PC-9 (cell line): ENCODE results near the gene PRM3. TPM values are rescaled to one million over a fixed set of nuclear protein-coding genes. Genes with fewer than 3 reads are reported as not detected.

Experiments used
- BruUV-seq: library from RNA; stranded (reverse); fragments of 400-500 nt; replicated peaks from 2 replicates; lab custom pipeline; 2021; lab: Mats Ljungman, UMichigan
- CTCF ChIA-PET: fragments of 300-600 bp; sonication (Branson Sonifier 250); formaldehyde crosslinking; loops from one replicate; lab custom pipeline; 2022; ENCODE audit warnings: antibody characterized with exemption; lab: Charles Lee
- POLR2A ChIA-PET: fragments of 300-600 bp; sonication (Branson Sonifier 250); formaldehyde crosslinking; loops from one replicate; lab custom pipeline; 2022; ENCODE audit warnings: antibody characterized with exemption; ENCODE audit not compliant: unreplicated experiment; lab: Charles Lee
- DNase-seq, 2 experiments: peaks; one replicate each; pipeline versions ENCODE4 v3.0.0 to v3.0.0-alpha.2; 2015 to 2022; ENCODE audit warnings: mixed read lengths in 1 of 2
- H2AFZ ChIP-seq: fragments of 200-600 bp; sonication (generic); 2 replicates; pipeline ENCODE4 v1.8.1; 2017; ENCODE audit warnings: antibody characterized with exemption
- H3F3A ChIP-seq: fragments of 200-600 bp; sonication (generic); 2 replicates; pipeline ENCODE4 v1.8.1; 2017; ENCODE audit warnings: antibody characterized with exemption, mild to moderate bottlenecking, low read depth; ENCODE audit not compliant: insufficient read depth
- H3K27ac ChIP-seq: fragments of 200-600 bp; sonication (generic); 2 replicates; pipeline ENCODE4 v1.6.1; 2016; ENCODE audit warnings: mixed run types
- H3K27me3 ChIP-seq: fragments of 200-600 bp; sonication (generic); 2 replicates; pipeline ENCODE4 v1.6.1; 2016; ENCODE audit warnings: low read depth, mixed run types; ENCODE audit not compliant: insufficient read depth
- H3K36me3 ChIP-seq: fragments of 200-600 bp; sonication (generic); 2 replicates; pipeline ENCODE4 v1.6.1; 2016; ENCODE audit warnings: low read depth, mixed run types
- H3K4me1 ChIP-seq: fragments of 200-600 bp; sonication (generic); replicated peaks from 2 replicates; pipeline ENCODE4 v1.6.1; 2016; ENCODE audit warnings: mixed run types; ENCODE audit not compliant: insufficient read depth
- H3K4me2 ChIP-seq: fragments of 200-600 bp; sonication (generic); 2 replicates; pipeline ENCODE4 v1.6.1; 2017; ENCODE audit warnings: mixed run types
- H3K4me3 ChIP-seq: fragments of 200-600 bp; sonication (generic); 2 replicates; pipeline ENCODE4 v1.6.1; 2016; ENCODE audit warnings: mixed run types
- H3K79me2 ChIP-seq: fragments of 200-600 bp; sonication (generic); 2 replicates; pipeline ENCODE4 v1.6.1; 2017; ENCODE audit warnings: low read depth, mixed run types
- H3K9me2 ChIP-seq: fragments of 200-600 bp; sonication (generic); 2 replicates; pipeline ENCODE4 v1.8.1; 2017; ENCODE audit warnings: mild to moderate bottlenecking; ENCODE audit not compliant: insufficient read depth
- H3K9me3 ChIP-seq: fragments of 200-600 bp; sonication (generic); 2 replicates; pipeline ENCODE4 v1.8.1; 2016; ENCODE audit warnings: low read depth; ENCODE audit not compliant: insufficient read depth
- H4K20me1 ChIP-seq: fragments of 200-600 bp; sonication (generic); 2 replicates; pipeline ENCODE4 v1.8.1; 2017; ENCODE audit not compliant: insufficient read depth
- EZH2 ChIP-seq: fragments of 200-600 bp; sonication (generic); IDR thresholded peaks from 2 replicates; pipeline ENCODE4 v1.8.0; 2017; ENCODE audit warnings: antibody characterized with exemption, low read depth
- intact Hi-C: fragments of 100-400 bp; cut with micrococcal nuclease; formaldehyde crosslinking; loops from one replicate; pipeline ENCODE4 v1.10.0; 2022; ENCODE audit not compliant: unreplicated experiment
- total RNA-seq: library from RNA; stranded (reverse); gene quantifications from 2 replicates; pipeline ENCODE4 v1.2.3, GENCODE V29; 2021
- TF ChIP-seq, protein P1 (sequence below): fragments of 200-600 bp; sonication (generic); conservative IDR thresholded peaks from 2 replicates; pipeline ENCODE4 v1.6.1; 2017; ENCODE audit warnings: mixed run types, antibody characterized with exemption, mild to moderate bottlenecking, moderate library complexity

Gene PRM3
- total RNA-seq, 1 experiment from 2014 or later, result not detected

DNA sequence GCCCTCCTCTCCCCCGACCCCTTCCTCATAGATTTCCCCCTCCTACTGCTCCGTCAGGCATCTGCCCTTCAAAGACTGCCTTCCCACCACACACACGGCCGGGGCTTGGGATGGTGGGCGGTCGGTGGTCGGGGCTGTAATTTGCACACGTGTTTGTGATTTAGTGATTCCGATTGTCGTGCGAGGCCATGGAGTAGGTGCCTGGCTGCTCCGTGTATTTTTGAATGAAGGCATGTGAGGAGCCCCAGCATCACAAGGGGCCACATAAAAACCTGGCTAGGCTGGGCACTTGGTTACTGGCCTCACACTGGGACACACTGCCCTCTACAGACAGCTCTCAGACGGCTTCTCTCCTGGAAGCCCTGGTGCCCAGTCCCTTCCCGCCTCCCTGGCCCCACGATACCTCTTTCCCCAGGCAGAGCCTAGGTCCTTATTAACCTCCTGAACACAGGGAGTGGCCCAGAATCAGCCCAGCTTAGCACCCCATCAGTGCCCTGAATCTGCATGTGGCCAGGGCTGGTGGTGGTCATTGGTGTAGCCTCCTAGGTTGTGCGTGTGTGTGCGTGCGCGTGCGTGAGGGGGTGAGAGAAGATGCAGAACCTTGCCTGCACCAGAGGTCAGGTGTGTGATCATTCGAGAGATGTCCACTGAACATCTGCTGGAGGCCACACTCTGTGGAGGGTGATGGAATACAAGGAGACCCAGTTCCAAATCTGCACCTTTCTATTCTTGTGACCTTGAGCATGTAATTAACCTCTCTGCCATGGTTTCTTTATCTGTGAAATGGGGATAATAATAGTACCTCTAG is 16.1 kb downstream of the PRM3 start:
- DNase-seq, result peak; percentile 64 to 75
- no peaks in the 10 kb centered on the region for H4K20me1 ChIP-seq
- no peaks in the 10 kb centered on the region for H3K36me3 ChIP-seq
- H3K79me2 ChIP-seq, result no peaks in the 10 kb centered on the region
- H3K27ac ChIP-seq, result no peak overlapping the region
- POLR2A ChIA-PET, result interaction anchor here (0.7 to 1.7 kb wide), 3 partner anchors 100 to 293 kb away, joined by 4 to 6 read pairs (median 5); no protein-coding TSS in a partner anchor
- peaks cover 7% of the 10 kb centered on the region; the same call in 1 of the 2 replicates for H3F3A ChIP-seq
- H3K4me1 ChIP-seq, result peaks cover 23% of the 10 kb centered on the region
- intact Hi-C loops, result loop anchor here (5.0 to 10.0 kb wide), 3 partner anchors 40 to 203 kb away; no protein-coding TSS in a partner anchor
- H3K9me3 ChIP-seq, result no peaks in the 10 kb centered on the region
- peak overlapping the region; percentile 90 for H2AFZ ChIP-seq
- CTCF ChIA-PET, result interaction anchor here (0.6 to 3.7 kb wide), 4 partner anchors 55 to 274 kb away, joined by 3 to 25 read pairs (median 4); no protein-coding TSS in a partner anchor
- H3K27me3 ChIP-seq, result no peaks in the 10 kb centered on the region
- no peaks in the 10 kb centered on the region for H3K9me2 ChIP-seq
- peak overlapping the region; percentile 99 for H3K4me2 ChIP-seq
- BruUV-seq, result no TSS peak
- TF ChIP-seq EZH2, result no peak
- TF ChIP-seq, protein P1, sequence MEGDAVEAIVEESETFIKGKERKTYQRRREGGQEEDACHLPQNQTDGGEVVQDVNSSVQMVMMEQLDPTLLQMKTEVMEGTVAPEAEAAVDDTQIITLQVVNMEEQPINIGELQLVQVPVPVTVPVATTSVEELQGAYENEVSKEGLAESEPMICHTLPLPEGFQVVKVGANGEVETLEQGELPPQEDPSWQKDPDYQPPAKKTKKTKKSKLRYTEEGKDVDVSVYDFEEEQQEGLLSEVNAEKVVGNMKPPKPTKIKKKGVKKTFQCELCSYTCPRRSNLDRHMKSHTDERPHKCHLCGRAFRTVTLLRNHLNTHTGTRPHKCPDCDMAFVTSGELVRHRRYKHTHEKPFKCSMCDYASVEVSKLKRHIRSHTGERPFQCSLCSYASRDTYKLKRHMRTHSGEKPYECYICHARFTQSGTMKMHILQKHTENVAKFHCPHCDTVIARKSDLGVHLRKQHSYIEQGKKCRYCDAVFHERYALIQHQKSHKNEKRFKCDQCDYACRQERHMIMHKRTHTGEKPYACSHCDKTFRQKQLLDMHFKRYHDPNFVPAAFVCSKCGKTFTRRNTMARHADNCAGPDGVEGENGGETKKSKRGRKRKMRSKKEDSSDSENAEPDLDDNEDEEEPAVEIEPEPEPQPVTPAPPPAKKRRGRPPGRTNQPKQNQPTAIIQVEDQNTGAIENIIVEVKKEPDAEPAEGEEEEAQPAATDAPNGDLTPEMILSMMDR, result peak; percentile 72
- H3K4me3 ChIP-seq, result peak overlapping the region; percentile 96

- intact Hi-C loops, result loop anchor here (1.0 to 10.0 kb wide), 8 partner anchors 41 to 272 kb away; no protein-coding TSS in a partner anchor
- peak in 1 of 2 experiments; percentile 63 for DNase-seq
- Histone ChIP-seq H3K9me3 (no peaks in the 10 kb centered on the region), H3K4me2 (peak overlapping the region; percentile 99), H3K4me3 (peak overlapping the region; percentile 96), H4K20me1 (no peaks in the 10 kb centered on the region), H3K79me2 (no peaks in the 10 kb centered on the region), H3F3A (peaks cover 7% of the 10 kb centered on the region; the same call in 1 of the 2 replicates), H3K9me2 (no peaks in the 10 kb centered on the region), H3K36me3 (no peaks in the 10 kb centered on the region), H3K27me3 (no peaks in the 10 kb centered on the region), H3K27ac (peak overlapping the region; percentile 69), H2AFZ (peak overlapping the region; percentile 90), H3K4me1 (peaks cover 23% of the 10 kb centered on the region)
- TF ChIP-seq, protein P1, result no peak
- TF ChIP-seq EZH2, result no peak
- CTCF ChIA-PET, result interaction anchor here (0.6 to 3.7 kb wide), 10 partner anchors 30 to 297 kb away, joined by 3 to 25 read pairs (median 7); no protein-coding TSS in a partner anchor
- BruUV-seq, result TSS peak; percentile 62
- POLR2A ChIA-PET, result interaction anchor here (0.5 to 1.7 kb wide), 16 partner anchors 12 to 1854 kb away, joined by 3 to 13 read pairs (median 7); partner anchors contain the start of gene LITAF
Measured at GRCh38 chr16:11256661-11257130, 16.7 kb downstream of the PRM3 start.
